ENCODE data around the gene C2orf69.

C2orf69 gene

GRCh38 chr2:199968126-199968525 is 57.0 kb downstream of the C2orf69 start:
- Histone ChIP-seq H3K9me2 (ENCODE audit: low read depth, low read length) (no peaks in the 10 kb centered on the region), H3K9me3 (ENCODE audit: low read length) (no peaks in the 10 kb centered on the region), H3K4me3 (ENCODE audit: low read depth, low read length, poor library complexity, severe bottlenecking) (no peak overlapping the region), H3K4me2 (ENCODE audit: low read length) (no peak overlapping the region), H4K20me1 (ENCODE audit: insufficient read depth, low read length) (no peaks in the 10 kb centered on the region), H3K9ac (ENCODE audit: low read length) (no peak overlapping the region), H3K27me3 (ENCODE audit: insufficient read depth, low read length) (no peaks in the 10 kb centered on the region), H3K27ac (ENCODE audit: low read depth, low read length, poor library complexity, severe bottlenecking) (no peak overlapping the region), H3K79me2 (ENCODE audit: insufficient read depth, low read length) (no peaks in the 10 kb centered on the region), H3F3A (ENCODE audit: insufficient read depth, low read length) (no peaks in the 10 kb centered on the region), H3K36me3 (ENCODE audit: insufficient read depth, low read length) (peaks cover 32% of the 10 kb centered on the region; the same call in 1 of the 2 replicates), H3K4me1 (ENCODE audit: insufficient read depth, low read length, severe bottlenecking) (no peaks in the 10 kb centered on the region), H2AFZ (ENCODE audit: low read length) (no peak overlapping the region)
- TF ChIP-seq CTCF (IDR thresholded peaks at IDR 0.05; ENCODE audit: low read length) (no peak), EZH2 (IDR thresholded peaks at IDR 0.05; ENCODE audit: borderline replicate concordance, low read length) (no peak)

GRCh38 chr2:199972088-199972626 is 61.1 kb downstream of the C2orf69 start:
- H4K20me1 ChIP-seq (ENCODE audit: insufficient read depth, low read length), result no peaks in the 10 kb centered on the region
- no peak overlapping the region for H3K4me2 ChIP-seq (ENCODE audit: low read length)
- H3K36me3 ChIP-seq (ENCODE audit: insufficient read depth, low read length), result peaks cover 4% of the 10 kb centered on the region; the same call in 1 of the 2 replicates
- no peak overlapping the region for H2AFZ ChIP-seq (ENCODE audit: low read length)
- H3K27ac ChIP-seq (ENCODE audit: low read depth, low read length, poor library complexity, severe bottlenecking), result no peak overlapping the region
- no peaks in the 10 kb centered on the region for H3K27me3 ChIP-seq (ENCODE audit: insufficient read depth, low read length)
- H3K9ac ChIP-seq (ENCODE audit: low read length), result no peak overlapping the region
- H3K9me2 ChIP-seq (ENCODE audit: low read depth, low read length), result no peaks in the 10 kb centered on the region
- H3K79me2 ChIP-seq (ENCODE audit: insufficient read depth, low read length), result no peaks in the 10 kb centered on the region
- TF ChIP-seq CTCF (IDR thresholded peaks at IDR 0.05; ENCODE audit: low read length), result no peak
- no peak for TF ChIP-seq EZH2 (IDR thresholded peaks at IDR 0.05; ENCODE audit: borderline replicate concordance, low read length)
- no peaks in the 10 kb centered on the region for H3K9me3 ChIP-seq (ENCODE audit: low read length)
- H3K4me3 ChIP-seq (ENCODE audit: low read depth, low read length, poor library complexity, severe bottlenecking), result no peak overlapping the region
- H3F3A ChIP-seq (ENCODE audit: insufficient read depth, low read length), result no peaks in the 10 kb centered on the region
- H3K4me1 ChIP-seq (ENCODE audit: insufficient read depth, low read length, severe bottlenecking), result no peaks in the 10 kb centered on the region

GRCh38 chr2:199973703-199974102 is 62.6 kb downstream of the C2orf69 start:
- no peaks in the 10 kb centered on the region for H4K20me1 ChIP-seq (ENCODE audit: insufficient read depth, low read length)
- H3K79me2 ChIP-seq (ENCODE audit: insufficient read depth, low read length), result no peaks in the 10 kb centered on the region
- no peaks in the 10 kb centered on the region for H3F3A ChIP-seq (ENCODE audit: insufficient read depth, low read length)
- H3K36me3 ChIP-seq (ENCODE audit: insufficient read depth, low read length), result peaks cover 4% of the 10 kb centered on the region; the same call in 1 of the 2 replicates
- TF ChIP-seq CTCF (IDR thresholded peaks at IDR 0.05; ENCODE audit: low read length) (peak; percentile 43), EZH2 (IDR thresholded peaks at IDR 0.05; ENCODE audit: borderline replicate concordance, low read length) (no peak)
- H3K4me1 ChIP-seq (ENCODE audit: insufficient read depth, low read length, severe bottlenecking), result no peaks in the 10 kb centered on the region
- no peak overlapping the region for H2AFZ ChIP-seq (ENCODE audit: low read length)
- H3K27ac ChIP-seq (ENCODE audit: low read depth, low read length, poor library complexity, severe bottlenecking), result no peak overlapping the region
- H3K4me2 ChIP-seq (ENCODE audit: low read length), result no peak overlapping the region
- H3K27me3 ChIP-seq (ENCODE audit: insufficient read depth, low read length), result no peaks in the 10 kb centered on the region
- no peaks in the 10 kb centered on the region for H3K9me2 ChIP-seq (ENCODE audit: low read depth, low read length)
- H3K4me3 ChIP-seq (ENCODE audit: low read depth, low read length, poor library complexity, severe bottlenecking), result no peak overlapping the region
- no peak overlapping the region for H3K9ac ChIP-seq (ENCODE audit: low read length)
- no peaks in the 10 kb centered on the region for H3K9me3 ChIP-seq (ENCODE audit: low read length)

All from OCI-LY1 (cell line).